ENCODE results near the gene CLTB. TPM values are rescaled to one million over a fixed set of nuclear protein-coding genes. Genes with fewer than 3 reads are reported as not detected.

Gene CLTB
- total RNA-seq, 1 donor = 63.0 TPM

DNA sequence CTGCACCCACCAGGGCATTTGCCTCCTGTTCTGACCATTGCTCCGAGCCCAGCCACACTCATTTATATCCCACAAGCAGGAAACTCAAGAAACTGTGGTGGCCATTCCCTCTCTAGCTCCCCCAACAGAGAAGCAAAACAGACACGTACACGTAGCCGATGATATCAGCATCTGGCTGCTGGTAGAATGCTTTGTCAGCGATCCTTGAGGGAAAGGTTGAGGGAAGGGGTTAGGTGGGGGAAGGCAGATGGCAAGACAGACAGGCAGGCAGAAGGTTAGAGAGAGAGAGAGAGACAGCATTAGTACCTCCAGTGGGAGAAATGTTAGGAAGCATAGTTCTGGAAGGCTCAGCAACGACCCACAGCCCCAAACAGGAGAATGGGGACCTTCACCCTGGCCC is 20.0 kb downstream of the CLTB start:
- Histone ChIP-seq H2AFZ (ENCODE audit: low read length) (no peak overlapping the region), H3K27ac (ENCODE audit: low read depth, low read length) (no peak overlapping the region), H3K4me3 (ENCODE audit: insufficient read depth, low read length) (no peak overlapping the region), H3K36me3 (ENCODE audit: insufficient read depth, low read length) (peaks cover 32% of the 10 kb centered on the region), H3K79me2 (ENCODE audit: insufficient read depth, low read length) (no peaks in the 10 kb centered on the region), H3K27me3 (ENCODE audit: insufficient read depth, low read length) (no peaks in the 10 kb centered on the region), H3K4me1 (ENCODE audit: insufficient read depth, low read length) (no peaks in the 10 kb centered on the region), H4K20me1 (ENCODE audit: insufficient read depth, low read length) (peaks cover 3% of the 10 kb centered on the region), H3K4me2 (ENCODE audit: insufficient read depth, low read length) (no peak overlapping the region), H3K9me3 (ENCODE audit: low read depth, low read length) (no peaks in the 10 kb centered on the region)
- no peak for DNase-seq (ENCODE audit: insufficient read length, low spot score, missing footprints)
- TF ChIP-seq CTCF (IDR thresholded peaks at IDR 0.05; ENCODE audit: extremely low read depth, low read depth, low read length) = no peak

DNA sequence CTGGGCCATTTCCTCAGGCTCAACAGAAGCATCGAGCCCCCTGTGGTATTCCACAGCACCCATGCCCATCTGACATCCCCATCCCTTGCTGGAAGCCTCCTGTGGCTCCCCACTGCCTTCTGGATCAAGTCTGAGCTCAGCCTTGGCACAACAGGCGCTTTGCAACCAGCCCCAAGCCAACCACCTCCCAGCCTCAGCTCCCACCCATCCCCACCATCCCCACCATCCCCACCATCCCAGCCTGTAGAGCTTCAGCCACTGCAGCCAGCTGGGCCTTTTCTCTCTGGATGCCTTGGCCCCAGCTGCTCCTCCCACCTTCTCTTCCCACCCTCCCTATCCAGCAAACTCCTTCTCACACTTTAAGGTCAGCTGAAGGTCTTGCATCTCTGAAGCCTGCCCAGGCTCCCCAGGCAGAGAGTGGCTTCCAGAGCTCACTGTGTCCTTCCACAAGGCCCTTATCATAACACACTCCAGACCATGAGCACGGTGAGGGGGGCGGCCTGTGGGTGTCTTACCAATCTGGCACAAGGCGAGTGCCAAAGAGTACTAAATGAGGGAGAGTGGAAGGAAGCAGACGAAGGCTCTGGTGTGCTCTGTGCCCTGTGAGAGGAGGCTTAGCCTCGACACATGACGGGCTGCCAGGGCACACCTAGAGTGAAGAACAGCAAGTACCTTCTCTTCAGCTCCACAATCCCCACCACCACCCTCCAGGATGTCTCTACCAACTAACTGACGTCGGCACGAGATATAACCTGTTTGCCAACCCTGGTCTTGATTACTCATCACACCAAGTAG is 21.3 kb downstream of the CLTB start:
- Histone ChIP-seq H3K4me1 (ENCODE audit: insufficient read depth, low read length) (no peaks in the 10 kb centered on the region), H3K36me3 (ENCODE audit: insufficient read depth, low read length) (peaks cover 32% of the 10 kb centered on the region), H3K4me2 (ENCODE audit: insufficient read depth, low read length) (no peak overlapping the region), H3K4me3 (ENCODE audit: insufficient read depth, low read length) (no peak overlapping the region), H3K79me2 (ENCODE audit: insufficient read depth, low read length) (peaks cover 2% of the 10 kb centered on the region), H2AFZ (ENCODE audit: low read length) (no peak overlapping the region), H4K20me1 (ENCODE audit: insufficient read depth, low read length) (peaks cover 3% of the 10 kb centered on the region), H3K27me3 (ENCODE audit: insufficient read depth, low read length) (no peaks in the 10 kb centered on the region), H3K9me3 (ENCODE audit: low read depth, low read length) (no peaks in the 10 kb centered on the region), H3K27ac (ENCODE audit: low read depth, low read length) (no peak overlapping the region)
- no peak for DNase-seq (ENCODE audit: insufficient read length, low spot score, missing footprints)
- no peak for TF ChIP-seq CTCF (IDR thresholded peaks at IDR 0.05; ENCODE audit: extremely low read depth, low read depth, low read length)

DNA sequence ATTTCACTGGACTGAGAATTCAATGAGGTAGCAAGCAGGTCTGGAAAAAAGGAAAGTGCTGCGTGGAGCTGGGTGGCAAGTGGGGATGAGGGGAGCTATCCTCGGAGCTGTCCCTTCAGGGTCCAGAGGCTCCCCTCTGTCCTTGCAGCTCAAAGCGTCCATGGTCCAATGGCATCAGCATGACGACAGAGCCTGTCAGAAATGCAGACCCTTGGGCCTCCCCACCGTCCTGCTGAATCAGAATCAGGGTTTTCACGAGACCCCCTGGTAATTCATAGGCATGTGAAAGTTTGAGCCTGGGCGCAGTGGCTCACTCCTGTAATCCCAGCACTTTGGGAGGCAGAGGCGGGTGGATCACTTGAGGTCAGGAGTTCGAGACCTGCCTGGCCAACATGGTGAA is 22.2 kb downstream of the CLTB start:
- H3K4me2 ChIP-seq (ENCODE audit: insufficient read depth, low read length) = no peak overlapping the region
- peaks cover 32% of the 10 kb centered on the region for H3K36me3 ChIP-seq (ENCODE audit: insufficient read depth, low read length)
- no peak overlapping the region for H3K4me3 ChIP-seq (ENCODE audit: insufficient read depth, low read length)
- TF ChIP-seq CTCF (IDR thresholded peaks at IDR 0.05; ENCODE audit: extremely low read depth, low read depth, low read length) = no peak
- no peaks in the 10 kb centered on the region for H3K27me3 ChIP-seq (ENCODE audit: insufficient read depth, low read length)
- no peak for DNase-seq (ENCODE audit: insufficient read length, low spot score, missing footprints)
- H2AFZ ChIP-seq (ENCODE audit: low read length) = no peak overlapping the region
- H3K27ac ChIP-seq (ENCODE audit: low read depth, low read length) = no peak overlapping the region
- peaks cover 3% of the 10 kb centered on the region for H4K20me1 ChIP-seq (ENCODE audit: insufficient read depth, low read length)
- H3K79me2 ChIP-seq (ENCODE audit: insufficient read depth, low read length) = peaks cover 3% of the 10 kb centered on the region
- H3K4me1 ChIP-seq (ENCODE audit: insufficient read depth, low read length) = peaks cover 4% of the 10 kb centered on the region
- no peaks in the 10 kb centered on the region for H3K9me3 ChIP-seq (ENCODE audit: low read depth, low read length)

DNA sequence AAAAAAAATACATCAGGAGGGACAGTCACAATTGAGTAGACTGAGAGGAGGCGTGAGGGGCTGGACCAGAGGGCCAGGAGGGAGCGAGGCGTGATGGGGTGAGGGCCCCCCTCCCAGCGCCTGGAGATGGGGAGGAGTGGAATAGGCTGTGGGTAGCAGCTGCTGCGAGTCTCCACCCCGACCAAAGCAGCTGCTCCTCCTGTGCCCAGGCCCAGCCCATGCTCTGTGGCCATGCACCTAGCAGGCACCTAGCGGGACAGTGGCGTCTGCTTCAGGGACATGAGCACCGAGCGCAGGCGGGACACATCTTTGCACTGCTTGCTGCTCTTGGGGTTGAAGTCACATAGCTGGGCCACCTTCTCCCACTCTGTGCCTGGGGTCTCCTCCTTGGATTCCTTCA is 23.8 kb downstream of the CLTB start:
- H3K4me3 ChIP-seq (ENCODE audit: insufficient read depth, low read length) = no peak overlapping the region
- no peaks in the 10 kb centered on the region for H3K27me3 ChIP-seq (ENCODE audit: insufficient read depth, low read length)
- H2AFZ ChIP-seq (ENCODE audit: low read length) = no peak overlapping the region
- peaks cover 3% of the 10 kb centered on the region for H4K20me1 ChIP-seq (ENCODE audit: insufficient read depth, low read length)
- H3K9me3 ChIP-seq (ENCODE audit: low read depth, low read length) = no peaks in the 10 kb centered on the region
- TF ChIP-seq CTCF (IDR thresholded peaks at IDR 0.05; ENCODE audit: extremely low read depth, low read depth, low read length) = no peak
- peaks cover 27% of the 10 kb centered on the region for H3K36me3 ChIP-seq (ENCODE audit: insufficient read depth, low read length)
- peaks cover 7% of the 10 kb centered on the region for H3K4me1 ChIP-seq (ENCODE audit: insufficient read depth, low read length)
- H3K27ac ChIP-seq (ENCODE audit: low read depth, low read length) = no peak overlapping the region
- no peak overlapping the region for H3K4me2 ChIP-seq (ENCODE audit: insufficient read depth, low read length)
- peaks cover 12% of the 10 kb centered on the region for H3K79me2 ChIP-seq (ENCODE audit: insufficient read depth, low read length)
- no peak for DNase-seq (ENCODE audit: insufficient read length, low spot score, missing footprints)
